Measurements from ENCODE around the gene LAMC3.

LAMC3 gene

GRCh38 chr9:131020862-131021261, 11.9 kb downstream of the LAMC3 start:
- Histone ChIP-seq H3K4me3 (ENCODE audit: low read depth, low read length) (no peak overlapping the region), H3K36me3 (replicated peaks) (no peaks in the 10 kb centered on the region), H3K27me3 (replicated peaks) (peaks cover 59% of the 10 kb centered on the region), H3K27ac (no peak overlapping the region)
- TF ChIP-seq CTCF (IDR thresholded peaks at IDR 0.05; ENCODE audit: low read depth, low read length, missing control alignments), result no peak
- no peak for DNase-seq
- in situ Hi-C loops (cut with HindIII; ENCODE audit: low pct_ligation_motif_present, low sequenced_read_pairs), result no loop called here

- no peak for TF ChIP-seq CTCF (IDR thresholded peaks at IDR 0.05; ENCODE audit: low read depth, low read length, missing control alignments)
- H3K4me3 ChIP-seq (ENCODE audit: low read depth, low read length), result no peak overlapping the region
- no peak overlapping the region for H3K27ac ChIP-seq
- H3K36me3 ChIP-seq (replicated peaks), result no peaks in the 10 kb centered on the region
- no peak for DNase-seq
- H3K27me3 ChIP-seq (replicated peaks), result peaks cover 57% of the 10 kb centered on the region
- in situ Hi-C loops (cut with HindIII; ENCODE audit: low pct_ligation_motif_present, low sequenced_read_pairs), result no loop called here
These were observed 12.8 kb downstream of the LAMC3 start for GRCh38 chr9:131021785-131022184.

- no peak for TF ChIP-seq CTCF (IDR thresholded peaks at IDR 0.05; ENCODE audit: low read depth, low read length, missing control alignments)
- Histone ChIP-seq H3K36me3 (replicated peaks) (no peaks in the 10 kb centered on the region), H3K4me3 (ENCODE audit: low read depth, low read length) (no peak overlapping the region), H3K27ac (no peak overlapping the region), H3K27me3 (replicated peaks) (peaks cover 59% of the 10 kb centered on the region)
- in situ Hi-C loops (cut with HindIII; ENCODE audit: low pct_ligation_motif_present, low sequenced_read_pairs), result no loop called here
- DNase-seq, result no peak
These were observed 16.2 kb downstream of the LAMC3 start for GRCh38 chr9:131024978-131025868.

- H3K27ac ChIP-seq, result no peak overlapping the region
- no peak for DNase-seq
- peaks cover 57% of the 10 kb centered on the region for H3K27me3 ChIP-seq (replicated peaks)
- in situ Hi-C loops (cut with HindIII; ENCODE audit: low pct_ligation_motif_present, low sequenced_read_pairs), result no loop called here
- no peaks in the 10 kb centered on the region for H3K36me3 ChIP-seq (replicated peaks)
- no peak overlapping the region for H3K4me3 ChIP-seq (ENCODE audit: low read depth, low read length)
- no peak for TF ChIP-seq CTCF (IDR thresholded peaks at IDR 0.05; ENCODE audit: low read depth, low read length, missing control alignments)
These were observed 17.2 kb downstream of the LAMC3 start for GRCh38 chr9:131025953-131026858.

GRCh38 chr9:131027048-131027871, 18.3 kb downstream of the LAMC3 start:
- TF ChIP-seq CTCF (IDR thresholded peaks at IDR 0.05; ENCODE audit: low read depth, low read length, missing control alignments), result no peak

More at GRCh38 chr9:131027048-131027871, 18.3 kb downstream of the LAMC3 start:
- DNase-seq, result no peak
- Histone ChIP-seq H3K27me3 (replicated peaks) (peaks cover 57% of the 10 kb centered on the region), H3K27ac (no peak overlapping the region), H3K36me3 (replicated peaks) (no peaks in the 10 kb centered on the region), H3K4me3 (ENCODE audit: low read depth, low read length) (no peak overlapping the region)
- in situ Hi-C loops (cut with HindIII; ENCODE audit: low pct_ligation_motif_present, low sequenced_read_pairs), result no loop called here

All from brain microvascular endothelial cell (primary cell).